ENCODE results near the gene DMRTA2. TPM values are rescaled to one million over a fixed set of nuclear protein-coding genes. Genes with fewer than 3 reads are reported as not detected.
"Not testable (repeated sequence)": the region's sequence is repeated elsewhere in the genome, so short reads cannot be mapped to it uniquely, and the experiment has no call there.

DMRTA2 gene
- total RNA-seq, 2 experiments from 2014 or later: 0.12 TPM; not detected in 1

DNA sequence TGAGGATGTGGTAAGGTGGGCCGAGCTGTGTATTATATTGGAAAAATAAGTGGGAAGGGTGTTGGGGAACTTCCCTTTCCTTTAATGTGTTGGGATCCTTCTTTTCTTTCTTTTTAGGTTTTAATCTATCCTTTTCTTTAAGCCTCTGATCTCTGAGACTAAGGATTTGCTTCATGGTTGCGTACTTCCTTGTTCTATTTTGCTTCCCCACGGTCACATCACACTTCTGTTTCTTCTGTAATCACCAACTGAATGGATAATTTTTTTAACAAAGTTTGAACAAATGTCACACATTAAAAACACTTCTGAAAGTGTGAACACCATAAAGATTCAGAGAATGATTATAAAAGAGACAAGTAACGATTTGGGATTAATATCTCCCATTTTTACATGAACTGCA is 17.4 kb downstream of the DMRTA2 start:
- Mint-ChIP-seq H3K27me3 (peaks cover 54% of the 10 kb centered on the region), H3K4me1 (no peaks in the 10 kb centered on the region), H3K27ac (no peak overlapping the region), H3K4me3 (no peak overlapping the region), H3K36me3 (no peaks in the 10 kb centered on the region), H3K9me3 (ENCODE audit: low read depth) (no peaks in the 10 kb centered on the region)
- DNase-seq (no peak), ATAC-seq (no peak)
- CTCF ChIA-PET: no interaction called here

DNA sequence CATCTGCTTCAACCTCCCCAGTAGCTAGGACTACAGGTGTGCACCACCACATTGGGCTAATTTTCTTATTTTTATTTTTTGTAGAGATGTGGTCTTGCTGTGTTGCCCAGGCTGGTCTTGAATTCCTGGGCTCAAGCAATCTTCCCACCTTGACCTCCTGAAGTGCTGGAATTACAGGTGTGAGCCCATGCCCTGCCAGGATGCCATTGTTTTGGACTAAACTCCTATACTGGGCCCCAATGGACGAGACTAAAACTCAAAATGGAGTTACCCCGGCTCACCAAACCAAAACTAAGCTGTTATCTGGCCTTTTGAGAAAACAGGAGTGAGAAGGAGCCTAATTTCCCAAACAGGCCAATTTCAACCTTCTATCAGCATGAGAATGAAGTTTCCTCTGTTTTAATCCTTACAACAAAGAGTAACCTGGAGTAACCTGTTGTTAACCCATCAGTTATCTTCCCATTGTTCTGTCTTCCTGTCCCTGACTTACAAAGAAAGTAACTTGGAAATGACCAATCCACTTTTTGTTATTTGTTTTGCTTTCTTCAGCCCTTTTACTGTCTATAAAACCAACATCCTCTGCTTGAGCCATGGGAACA is 29.6 kb downstream of the DMRTA2 start:
- ATAC-seq (no peak), DNase-seq (no peak)
- Mint-ChIP-seq H3K4me3 (no peak overlapping the region), H3K36me3 (no peaks in the 10 kb centered on the region), H3K27ac (no peak overlapping the region), H3K4me1 (no peaks in the 10 kb centered on the region), H3K27me3 (peaks cover 22% of the 10 kb centered on the region), H3K9me3 (ENCODE audit: low read depth) (no peaks in the 10 kb centered on the region)
- CTCF ChIA-PET: interaction anchor here (0.7 kb wide), 1 partner anchor 15 kb away, joined by 5 read pairs; no protein-coding TSS in a partner anchor

GRCh38 chr1:50381551-50381950 is 41.7 kb downstream of the DMRTA2 start:
- not testable (repeated sequence) for H3K36me3 Mint-ChIP-seq

GRCh38 chr1:50378770-50379169 is 44.5 kb downstream of the DMRTA2 start:
- H3K9me3 Mint-ChIP-seq (ENCODE audit: low read depth): no peaks in the 10 kb centered on the region
- peaks cover 10% of the 10 kb centered on the region for H3K27me3 Mint-ChIP-seq
- CTCF ChIA-PET: no interaction called here
- no peaks in the 10 kb centered on the region for H3K4me1 Mint-ChIP-seq
- no peak for DNase-seq
- H3K27ac Mint-ChIP-seq: no peak overlapping the region
- no peaks in the 10 kb centered on the region for H3K36me3 Mint-ChIP-seq
- ATAC-seq: no peak
- H3K4me3 Mint-ChIP-seq: no peak overlapping the region

More at GRCh38 chr1:50381551-50381950, 41.7 kb downstream of the DMRTA2 start:
- ATAC-seq; H3K4me1 Mint-ChIP-seq; H3K27ac Mint-ChIP-seq; DNase-seq; H3K9me3 Mint-ChIP-seq (ENCODE audit: low read depth); H3K4me3 Mint-ChIP-seq; CTCF ChIA-PET; H3K27me3 Mint-ChIP-seq: not testable (repeated sequence)

- H3K4me3 Mint-ChIP-seq: no peak overlapping the region
Measured at GRCh38 chr1:50373532-50373931, 49.7 kb downstream of the DMRTA2 start.

DNA sequence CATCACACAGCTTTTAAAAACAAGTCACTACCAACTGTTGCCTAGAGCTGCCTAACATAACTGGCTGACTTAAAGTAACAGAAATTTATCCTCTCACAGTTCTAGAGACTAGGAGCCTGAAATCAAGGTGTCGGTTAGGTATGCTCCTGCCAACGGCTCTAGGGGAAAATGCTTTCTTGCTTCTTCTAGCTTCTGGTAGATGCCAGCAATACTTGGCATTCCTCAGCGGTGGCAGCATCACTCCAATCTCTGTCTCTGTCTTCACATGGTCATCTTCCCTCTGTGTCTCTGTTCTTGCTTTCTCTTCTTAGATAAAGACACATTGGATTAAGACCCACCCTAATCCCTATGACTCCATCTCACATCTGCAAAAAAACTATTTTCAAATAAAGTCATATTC is 51.5 kb downstream of the DMRTA2 start:
- no peaks in the 10 kb centered on the region for H3K36me3 Mint-ChIP-seq

More at GRCh38 chr1:50373532-50373931, 49.7 kb downstream of the DMRTA2 start:
- Mint-ChIP-seq H3K27me3 (peaks cover 18% of the 10 kb centered on the region), H3K4me1 (no peaks in the 10 kb centered on the region), H3K9me3 (ENCODE audit: low read depth) (no peaks in the 10 kb centered on the region), H3K36me3 (no peaks in the 10 kb centered on the region), H3K27ac (no peak overlapping the region)
- CTCF ChIA-PET: no interaction called here
- DNase-seq (no peak), ATAC-seq (no peak)

DNA sequence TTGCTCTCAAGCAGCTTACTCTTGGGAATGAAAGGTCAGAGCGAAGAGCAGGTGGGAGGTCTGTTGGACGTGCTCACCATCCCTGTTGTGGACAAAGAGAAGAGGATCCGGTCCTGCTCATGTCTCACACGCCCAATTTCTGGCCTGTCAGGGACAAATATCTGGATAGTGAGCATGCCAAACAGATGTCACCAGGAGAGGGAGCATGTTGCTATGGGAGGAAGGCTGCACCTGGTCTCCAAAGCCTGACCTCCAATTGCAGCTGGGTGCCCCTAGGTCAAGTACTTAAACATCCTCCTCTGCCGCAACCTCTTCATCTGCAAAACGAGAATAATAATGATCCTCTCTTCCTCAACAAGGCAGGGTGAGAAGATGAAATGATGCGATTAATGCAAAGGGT is 53.4 kb downstream of the DMRTA2 start:
- Mint-ChIP-seq H3K36me3 (no peaks in the 10 kb centered on the region), H3K27me3 (peaks cover 31% of the 10 kb centered on the region), H3K27ac (no peak overlapping the region), H3K4me1 (no peaks in the 10 kb centered on the region), H3K4me3 (no peak overlapping the region), H3K9me3 (ENCODE audit: low read depth) (no peaks in the 10 kb centered on the region)
- CTCF ChIA-PET: interaction anchor here (1.2 kb wide), 1 partner anchor 336 kb away, joined by 4 read pairs; no protein-coding TSS in a partner anchor
- ATAC-seq (no peak), DNase-seq (no peak)

More for the DNA sequence above, 51.5 kb downstream of the DMRTA2 start:
- Mint-ChIP-seq H3K4me3 (no peak overlapping the region), H3K27ac (no peak overlapping the region), H3K27me3 (peaks cover 29% of the 10 kb centered on the region), H3K9me3 (ENCODE audit: low read depth) (no peaks in the 10 kb centered on the region), H3K4me1 (no peaks in the 10 kb centered on the region)
- no peak for DNase-seq
- ATAC-seq: no peak
- CTCF ChIA-PET: no interaction called here

DNA sequence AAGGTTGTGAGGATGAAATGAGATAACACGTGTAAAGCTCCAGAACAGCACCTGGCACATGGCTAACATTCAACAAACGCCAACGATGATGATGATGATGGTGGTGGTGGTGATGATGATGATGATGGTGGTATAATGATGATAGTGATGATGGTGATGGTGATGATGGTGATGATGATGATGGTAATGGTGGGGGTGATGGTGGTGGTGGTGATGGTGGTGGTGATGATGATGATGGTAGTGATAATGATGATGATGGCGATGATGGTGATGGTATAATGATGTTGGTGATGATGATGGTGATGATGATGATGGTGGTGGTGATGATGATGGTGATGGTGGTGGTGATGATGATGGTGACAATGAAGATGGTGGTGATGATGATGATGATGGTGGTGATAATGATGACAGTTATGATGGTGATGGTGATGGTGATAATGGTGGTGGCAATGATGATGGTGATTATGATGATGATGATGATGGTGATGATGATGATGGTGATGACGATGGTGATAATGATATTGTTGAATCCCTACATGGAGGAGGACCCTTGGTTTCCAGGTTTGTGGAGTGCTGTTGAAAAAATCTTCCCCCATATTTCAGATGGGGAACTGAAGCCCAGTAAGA is 54.1 kb downstream of the DMRTA2 start:
- Mint-ChIP-seq H3K4me1 (no peaks in the 10 kb centered on the region), H3K36me3 (no peaks in the 10 kb centered on the region), H3K27me3 (peaks cover 38% of the 10 kb centered on the region), H3K9me3 (ENCODE audit: low read depth) (no peaks in the 10 kb centered on the region), H3K4me3 (no peak overlapping the region), H3K27ac (no peak overlapping the region)
- CTCF ChIA-PET: interaction anchor here (1.2 kb wide), 1 partner anchor 336 kb away, joined by 4 read pairs; no protein-coding TSS in a partner anchor
- no peak for ATAC-seq
- no peak for DNase-seq

GRCh38 chr1:50368179-50369007 is 54.9 kb downstream of the DMRTA2 start:
- DNase-seq: no peak
- H3K27ac Mint-ChIP-seq: no peak overlapping the region
- no peak for ATAC-seq
- no peaks in the 10 kb centered on the region for H3K4me1 Mint-ChIP-seq
- no peak overlapping the region for H3K4me3 Mint-ChIP-seq
- H3K36me3 Mint-ChIP-seq: no peaks in the 10 kb centered on the region
- CTCF ChIA-PET: interaction anchor here (0.9 to 1.2 kb wide), 2 partner anchors 11 to 337 kb away, joined by 3 to 4 read pairs; no protein-coding TSS in a partner anchor
- peaks cover 39% of the 10 kb centered on the region for H3K27me3 Mint-ChIP-seq
- H3K9me3 Mint-ChIP-seq (ENCODE audit: low read depth): no peaks in the 10 kb centered on the region

Data from activated CD8-positive, alpha-beta memory T cell treated with anti-CD3 and anti-CD28 coated beads, Interleukin-2, amount 10 ng/mL, durations not matched to agents 7 days and 5 days (primary cell).